ENCODE data around the gene DNAJA4.

DNA sequence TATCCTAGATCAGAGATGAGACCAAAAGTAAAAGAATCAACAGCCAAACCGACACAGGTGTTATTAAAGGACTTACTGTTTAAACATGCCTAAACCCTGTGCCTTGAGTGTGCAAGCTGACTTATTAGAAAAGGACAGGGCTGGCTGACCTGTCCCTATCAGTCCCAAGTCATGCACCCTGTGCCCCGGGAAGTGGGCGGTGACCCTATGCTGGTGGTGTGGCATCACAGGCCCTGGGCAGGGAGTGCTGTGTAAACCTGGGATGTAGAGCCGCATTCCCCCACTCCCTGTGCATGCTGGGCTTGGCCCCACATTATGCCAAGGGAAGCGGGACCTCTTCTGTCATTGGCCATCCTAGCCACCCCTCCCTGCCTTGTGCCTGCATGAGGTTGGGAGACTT lies 10.6 kb downstream of the DNAJA4 start:
- TF ChIP-seq POLR2AphosphoS5 (IDR thresholded peaks at IDR 0.05; ENCODE audit: low read depth, low read length) (no peak), BCL11A (IDR thresholded peaks at IDR 0.05; ENCODE audit: low read depth in 2 of 2, low read length in 2 of 2) (no peak), CTCF (IDR thresholded peaks at IDR 0.05; ENCODE audit: control extremely low read depth in 1 of 3, insufficient read depth in 1 of 3, low read depth in 1 of 3, low read length in 3 of 3) (no peak), SRF (IDR thresholded peaks at IDR 0.05; ENCODE audit: low read depth, low read length) (no peak), EGR1 (IDR thresholded peaks at IDR 0.05; ENCODE audit: borderline replicate concordance, low read depth, low read length) (no peak), KDM1A (IDR thresholded peaks at IDR 0.05; ENCODE audit: borderline replicate concordance, low read length) (no peak), YY1 (IDR thresholded peaks at IDR 0.05; ENCODE audit: low read depth, low read length) (no peak), SUZ12 (IDR thresholded peaks at IDR 0.05; ENCODE audit: low read length) (no peak)
